K562 (cell line): ENCODE results near the gene PUS10. TPM values are rescaled to one million over a fixed set of nuclear protein-coding genes. Genes with fewer than 3 reads are reported as not detected.

Experiments used
- ARHGAP35 ChIP-seq: fragments of 450-650 bp; IDR thresholded peaks from 2 replicates; pipeline ENCODE4 v1.6.1; 2018; ENCODE audit not compliant: partially characterized antibody
- E2F3 ChIP-seq: fragments of 250-450 bp; sonication (Bioruptor Pico); IDR thresholded peaks from 2 replicates; pipeline ENCODE4 v1.4.0; 2020; ENCODE audit warnings: mild to moderate bottlenecking
- KHSRP ChIP-seq: fragments of 450-650 bp; IDR thresholded peaks from 2 replicates; pipeline ENCODE4 v1.6.1; 2017
- PHF20 ChIP-seq: fragments of 450-650 bp; IDR thresholded peaks from 2 replicates; pipeline ENCODE4 v1.6.1; 2018; ENCODE audit not compliant: partially characterized antibody
- STAG1 ChIP-seq: sonication (generic); formaldehyde crosslinking; IDR thresholded peaks from 2 replicates; pipeline ENCODE4 v1.5.0; 2020; ENCODE audit warnings: missing genetic modification reagents, borderline replicate concordance
- XRCC3 ChIP-seq: fragments of 450-650 bp; IDR thresholded peaks from 2 replicates; pipeline ENCODE4 v1.6.1; 2017; ENCODE audit warnings: mild to moderate bottlenecking, moderate library complexity
- ZNF24 ChIP-seq: fragments of 450-650 bp; IDR thresholded peaks from 2 replicates; pipeline ENCODE4 v1.6.1; 2016
- ZNF445 ChIP-seq: fragments of 250-450 bp; sonication (Bioruptor Pico); IDR thresholded peaks from 2 replicates; pipeline ENCODE4 v1.4.0; 2020; ENCODE audit warnings: low read depth, mild to moderate bottlenecking, moderate library complexity
- polyA plus RNA-seq, 8 experiments: library from polyadenylated mRNA; depleted of rRNA in 4 of 8; stranded (reverse) in 5 of 8; unstranded in 3 of 8; fragments of >200 nt; fragmentation: Nextera tagmentation in 2 of 8; fragmentation: Illumina TruSeq in 1 of 8; extraction: Ambion mirVana in 2 of 8; extraction: Trizol in 1 of 8; gene quantifications; 2 replicates each; pipeline versions ENCODE4 v1.2.1 to v1.2.3, GENCODE V29; 2011 to 2014; ENCODE audit warnings: inconsistent platforms in 1 of 8, missing spikeins in 1 of 8
- total RNA-seq, 7 experiments: library from RNA; depleted of rRNA in 6 of 7; stranded (reverse); fragments of >200 nt in 6 of 7; fragmentation: Illumina TruSeq in 2 of 7; extraction: Trizol in 2 of 7; gene quantifications; 2 replicates each; pipeline versions ENCODE4 v1.2.1 to v1.2.3, GENCODE V29; 2011 to 2021; ENCODE audit warnings: low replicate concordance in 1 of 7
- TF ChIP-seq, protein P1 (sequence below), 2 experiments: fragments of 450-650 bp in 1 of 2; sonication (generic) in 1 of 2; formaldehyde crosslinking in 1 of 2; IDR thresholded peaks; 2 replicates each; pipeline versions ENCODE4 v1.7.1 to v1.9.0; 2016 to 2022; ENCODE audit warnings: inconsistent platforms in 1 of 2, mild to moderate bottlenecking in 1 of 2, missing genetic modification reagents in 1 of 2
- TF ChIP-seq, protein P2 (sequence below): fragments of 250-450 bp; sonication (Bioruptor Pico); IDR thresholded peaks from 2 replicates; pipeline ENCODE4 v1.8.0; 2022; ENCODE audit warnings: inconsistent platforms
- TF ChIP-seq, protein P3 (sequence below): sonication (generic); formaldehyde crosslinking; IDR thresholded peaks from 2 replicates; pipeline ENCODE4 v1.8.0; 2023; ENCODE audit warnings: mild to moderate bottlenecking, missing genetic modification reagents

PUS10 gene
- total and polyA plus RNA-seq, 9 of the 15 experiments (the other 6 are each of a cell fraction or from before 2014, with no cell fraction given) = 5.0 to 10.7 (median 7.6) TPM

DNA sequence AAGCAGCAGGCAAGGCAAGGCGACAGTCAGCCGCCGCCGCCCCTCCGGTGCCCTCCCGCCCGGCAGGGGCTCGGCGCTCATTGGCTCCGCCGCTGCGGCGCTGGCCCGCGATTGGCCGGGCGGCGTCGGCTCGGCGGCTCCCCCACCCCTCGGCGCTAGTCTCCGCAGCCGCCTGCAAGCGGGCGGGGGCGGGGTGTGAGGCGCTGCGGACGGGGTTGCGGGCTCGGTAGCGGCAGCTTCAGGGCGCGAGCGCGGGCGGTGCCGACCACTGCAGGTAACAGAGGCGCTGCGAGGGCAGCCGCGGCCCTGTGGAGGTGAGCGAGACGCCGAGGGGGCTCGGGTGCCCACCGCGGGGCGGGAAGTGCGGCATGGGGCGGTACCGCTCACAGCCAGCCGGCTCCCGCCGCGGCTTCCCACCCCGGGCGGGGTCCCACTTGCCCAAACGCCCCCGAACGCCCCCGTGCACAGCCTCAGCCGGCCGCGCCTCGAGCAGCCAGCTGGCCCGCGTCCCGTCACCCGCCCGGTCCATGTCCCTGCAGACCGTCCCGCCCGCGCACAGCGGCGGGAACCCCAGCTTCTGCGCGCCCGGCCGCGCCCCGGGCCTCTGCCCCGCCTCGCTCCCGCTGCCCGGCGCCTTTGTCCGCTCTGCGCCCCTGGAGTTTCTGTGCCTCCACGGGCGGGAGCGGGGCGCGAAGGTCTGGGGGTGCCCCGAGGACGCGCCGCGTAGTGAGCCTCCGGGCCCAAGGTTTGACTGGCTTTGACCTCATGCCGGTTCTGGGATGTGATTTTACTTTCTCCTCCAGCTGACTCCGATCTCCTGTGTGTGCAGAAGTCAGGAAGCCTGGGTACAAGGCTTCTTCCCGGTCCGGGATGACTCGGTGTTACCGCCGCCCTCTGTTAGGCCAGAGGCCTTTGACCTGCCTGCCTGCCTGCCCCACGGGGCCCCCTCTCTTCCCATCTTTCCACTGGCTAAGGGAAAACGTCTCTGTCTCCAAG, 48.0 kb upstream of the PUS10 start, which contains the start of gene SANBR (continued):
- TF ChIP-seq, protein P1, sequence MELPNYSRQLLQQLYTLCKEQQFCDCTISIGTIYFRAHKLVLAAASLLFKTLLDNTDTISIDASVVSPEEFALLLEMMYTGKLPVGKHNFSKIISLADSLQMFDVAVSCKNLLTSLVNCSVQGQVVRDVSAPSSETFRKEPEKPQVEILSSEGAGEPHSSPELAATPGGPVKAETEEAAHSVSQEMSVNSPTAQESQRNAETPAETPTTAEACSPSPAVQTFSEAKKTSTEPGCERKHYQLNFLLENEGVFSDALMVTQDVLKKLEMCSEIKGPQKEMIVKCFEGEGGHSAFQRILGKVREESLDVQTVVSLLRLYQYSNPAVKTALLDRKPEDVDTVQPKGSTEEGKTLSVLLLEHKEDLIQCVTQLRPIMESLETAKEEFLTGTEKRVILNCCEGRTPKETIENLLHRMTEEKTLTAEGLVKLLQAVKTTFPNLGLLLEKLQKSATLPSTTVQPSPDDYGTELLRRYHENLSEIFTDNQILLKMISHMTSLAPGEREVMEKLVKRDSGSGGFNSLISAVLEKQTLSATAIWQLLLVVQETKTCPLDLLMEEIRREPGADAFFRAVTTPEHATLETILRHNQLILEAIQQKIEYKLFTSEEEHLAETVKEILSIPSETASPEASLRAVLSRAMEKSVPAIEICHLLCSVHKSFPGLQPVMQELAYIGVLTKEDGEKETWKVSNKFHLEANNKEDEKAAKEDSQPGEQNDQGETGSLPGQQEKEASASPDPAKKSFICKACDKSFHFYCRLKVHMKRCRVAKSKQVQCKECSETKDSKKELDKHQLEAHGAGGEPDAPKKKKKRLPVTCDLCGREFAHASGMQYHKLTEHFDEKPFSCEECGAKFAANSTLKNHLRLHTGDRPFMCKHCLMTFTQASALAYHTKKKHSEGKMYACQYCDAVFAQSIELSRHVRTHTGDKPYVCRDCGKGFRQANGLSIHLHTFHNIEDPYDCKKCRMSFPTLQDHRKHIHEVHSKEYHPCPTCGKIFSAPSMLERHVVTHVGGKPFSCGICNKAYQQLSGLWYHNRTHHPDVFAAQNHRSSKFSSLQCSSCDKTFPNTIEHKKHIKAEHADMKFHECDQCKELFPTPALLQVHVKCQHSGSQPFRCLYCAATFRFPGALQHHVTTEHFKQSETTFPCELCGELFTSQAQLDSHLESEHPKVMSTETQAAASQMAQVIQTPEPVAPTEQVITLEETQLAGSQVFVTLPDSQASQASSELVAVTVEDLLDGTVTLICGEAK (IDR thresholded peaks at IDR 0.05) = no peak
- TF ChIP-seq, protein P1 (CRISPR knock-in tag; IDR thresholded peaks at IDR 0.05) = no peak
- TF ChIP-seq STAG1 = no peak
- no peak for TF ChIP-seq E2F3 (CRISPR knock-in tag)
- TF ChIP-seq KHSRP = no peak
- TF ChIP-seq ARHGAP35 = no peak
- TF ChIP-seq ZNF445 (CRISPR knock-in tag) = no peak
- peak; percentile 9 for TF ChIP-seq PHF20
- no peak for TF ChIP-seq ZNF24
- TF ChIP-seq, protein P2, sequence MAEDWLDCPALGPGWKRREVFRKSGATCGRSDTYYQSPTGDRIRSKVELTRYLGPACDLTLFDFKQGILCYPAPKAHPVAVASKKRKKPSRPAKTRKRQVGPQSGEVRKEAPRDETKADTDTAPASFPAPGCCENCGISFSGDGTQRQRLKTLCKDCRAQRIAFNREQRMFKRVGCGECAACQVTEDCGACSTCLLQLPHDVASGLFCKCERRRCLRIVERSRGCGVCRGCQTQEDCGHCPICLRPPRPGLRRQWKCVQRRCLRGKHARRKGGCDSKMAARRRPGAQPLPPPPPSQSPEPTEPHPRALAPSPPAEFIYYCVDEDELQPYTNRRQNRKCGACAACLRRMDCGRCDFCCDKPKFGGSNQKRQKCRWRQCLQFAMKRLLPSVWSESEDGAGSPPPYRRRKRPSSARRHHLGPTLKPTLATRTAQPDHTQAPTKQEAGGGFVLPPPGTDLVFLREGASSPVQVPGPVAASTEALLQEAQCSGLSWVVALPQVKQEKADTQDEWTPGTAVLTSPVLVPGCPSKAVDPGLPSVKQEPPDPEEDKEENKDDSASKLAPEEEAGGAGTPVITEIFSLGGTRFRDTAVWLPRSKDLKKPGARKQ (CRISPR knock-in tag) = no peak
- no peak for TF ChIP-seq XRCC3
- TF ChIP-seq, protein P3, sequence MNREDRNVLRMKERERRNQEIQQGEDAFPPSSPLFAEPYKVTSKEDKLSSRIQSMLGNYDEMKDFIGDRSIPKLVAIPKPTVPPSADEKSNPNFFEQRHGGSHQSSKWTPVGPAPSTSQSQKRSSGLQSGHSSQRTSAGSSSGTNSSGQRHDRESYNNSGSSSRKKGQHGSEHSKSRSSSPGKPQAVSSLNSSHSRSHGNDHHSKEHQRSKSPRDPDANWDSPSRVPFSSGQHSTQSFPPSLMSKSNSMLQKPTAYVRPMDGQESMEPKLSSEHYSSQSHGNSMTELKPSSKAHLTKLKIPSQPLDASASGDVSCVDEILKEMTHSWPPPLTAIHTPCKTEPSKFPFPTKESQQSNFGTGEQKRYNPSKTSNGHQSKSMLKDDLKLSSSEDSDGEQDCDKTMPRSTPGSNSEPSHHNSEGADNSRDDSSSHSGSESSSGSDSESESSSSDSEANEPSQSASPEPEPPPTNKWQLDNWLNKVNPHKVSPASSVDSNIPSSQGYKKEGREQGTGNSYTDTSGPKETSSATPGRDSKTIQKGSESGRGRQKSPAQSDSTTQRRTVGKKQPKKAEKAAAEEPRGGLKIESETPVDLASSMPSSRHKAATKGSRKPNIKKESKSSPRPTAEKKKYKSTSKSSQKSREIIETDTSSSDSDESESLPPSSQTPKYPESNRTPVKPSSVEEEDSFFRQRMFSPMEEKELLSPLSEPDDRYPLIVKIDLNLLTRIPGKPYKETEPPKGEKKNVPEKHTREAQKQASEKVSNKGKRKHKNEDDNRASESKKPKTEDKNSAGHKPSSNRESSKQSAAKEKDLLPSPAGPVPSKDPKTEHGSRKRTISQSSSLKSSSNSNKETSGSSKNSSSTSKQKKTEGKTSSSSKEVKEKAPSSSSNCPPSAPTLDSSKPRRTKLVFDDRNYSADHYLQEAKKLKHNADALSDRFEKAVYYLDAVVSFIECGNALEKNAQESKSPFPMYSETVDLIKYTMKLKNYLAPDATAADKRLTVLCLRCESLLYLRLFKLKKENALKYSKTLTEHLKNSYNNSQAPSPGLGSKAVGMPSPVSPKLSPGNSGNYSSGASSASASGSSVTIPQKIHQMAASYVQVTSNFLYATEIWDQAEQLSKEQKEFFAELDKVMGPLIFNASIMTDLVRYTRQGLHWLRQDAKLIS (CRISPR knock-in tag) = no peak
